Prostate gland (tissue), 2 donors: ENCODE measurements around the gene UCN2. TPM values are rescaled to one million over a fixed set of nuclear protein-coding genes. Genes with fewer than 3 reads are reported as not detected.

Experiments
- DNase-seq: peaks from one replicate; pipeline ENCODE4 v3.0.0-alpha.2; 2019; ENCODE audit warnings: low spot score
- H3K27ac ChIP-seq, 2 donors: fragments of 200-600 bp; sonication (generic); 2 replicates each; pipeline ENCODE4 v1.5.1; 2017 to 2019
- H3K27me3 ChIP-seq: fragments of 200-600 bp; sonication (generic); replicated peaks from 2 replicates; pipeline ENCODE4 v1.5.1; 2019; ENCODE audit not compliant: insufficient read depth
- H3K36me3 ChIP-seq, 2 donors: fragments of 200-600 bp; sonication (generic); 1 replicate in 1 of 2; 2 replicates in 1 of 2; pipeline versions ENCODE4 v1.5.1 to v1.8.1; 2017 to 2019
- H3K4me1 ChIP-seq: fragments of 200-600 bp; sonication (generic); replicated peaks from 2 replicates; pipeline ENCODE4 v1.5.1; 2019
- H3K4me3 ChIP-seq, 2 donors: fragments of 200-600 bp; sonication (generic); 2 replicates each; pipeline ENCODE4 v1.5.1; 2017 to 2019
- H3K9me3 ChIP-seq: fragments of 200-600 bp; sonication (generic); 2 replicates; pipeline ENCODE4 v1.5.1; 2017
- CTCF ChIP-seq, 4 experiments: fragments of 200-600 bp in 2 of 4; fragments of 450-650 bp in 2 of 4; sonication (generic) in 2 of 4; IDR thresholded peaks; 1 replicate in 3 of 4; 2 replicates in 1 of 4; pipeline ENCODE4 v1.5.1; 2016 to 2019; ENCODE audit warnings: antibody characterized with exemption in 4 of 4, mild to moderate bottlenecking in 2 of 4, moderate library complexity in 2 of 4
- POLR2A ChIP-seq: fragments of 450-650 bp; IDR thresholded peaks from one replicate; pipeline ENCODE4 v1.6.1; 2016; ENCODE audit warnings: antibody characterized with exemption, mild to moderate bottlenecking
- POLR2AphosphoS5 ChIP-seq: sonication (generic); formaldehyde crosslinking; IDR thresholded peaks from one replicate; pipeline ENCODE4 v1.6.1; 2017; ENCODE audit warnings: antibody characterized with exemption
- WGBS: methylation state at CpG from one replicate; pipeline ENCODE4 v1.1.5; 2018; 5-methylcytosine and 5-hydroxymethylcytosine counted together
- intact Hi-C: fragments of 100-400 bp; cut with DNase I; formaldehyde crosslinking; loops from one replicate; pipeline ENCODE4 v1.14.2; 2022
- total RNA-seq, 2 donors: library from RNA; depleted of rRNA; stranded (reverse); fragments of >200 nt; gene quantifications; one replicate each; pipeline ENCODE4 v1.1.0, GENCODE V29; 2016

Gene UCN2
- total RNA-seq, 2 donors from 2014 or later, result 0.85 to 1.6 TPM

GRCh38 chr3:48565186-48565585 lies 1.6 kb upstream of the UCN2 start:
- H3K27ac ChIP-seq, result no peak overlapping the region

GRCh38 chr3:48564667-48565066 lies 1.1 kb upstream of the UCN2 start:
- WGBS, result 86% methylated on average over 11 of the region's 11 CpGs
- intact Hi-C loops, result no loop called here
- Histone ChIP-seq H3K4me1 (no peaks in the 10 kb centered on the region), H3K9me3 (no peaks in the 10 kb centered on the region), H3K36me3 (no peaks in the 10 kb centered on the region), H3K4me3 (no peak overlapping the region), H3K27ac (no peak overlapping the region), H3K27me3 (no peaks in the 10 kb centered on the region)
- TF ChIP-seq POLR2A (no peak), CTCF (IDR thresholded peaks at IDR 0.05) (no peak), POLR2AphosphoS5 (no peak)
- DNase-seq, result no peak

More at GRCh38 chr3:48565186-48565585, 1.6 kb upstream of the UCN2 start:
- Histone ChIP-seq H3K4me1 (no peaks in the 10 kb centered on the region), H3K36me3 (no peaks in the 10 kb centered on the region), H3K4me3 (no peak overlapping the region), H3K9me3 (no peaks in the 10 kb centered on the region), H3K27me3 (no peaks in the 10 kb centered on the region)
- WGBS, result 81% methylated on average over 11 of the region's 11 CpGs
- no peak for DNase-seq
- TF ChIP-seq POLR2AphosphoS5 (no peak), POLR2A (no peak), CTCF (IDR thresholded peaks at IDR 0.05) (no peak)
- intact Hi-C loops, result no loop called here

GRCh38 chr3:48564022-48564421 lies 441 bp upstream of the UCN2 start:
- no peaks in the 10 kb centered on the region for H3K9me3 ChIP-seq
- no peak overlapping the region for H3K4me3 ChIP-seq
- TF ChIP-seq POLR2AphosphoS5 (no peak), POLR2A (no peak), CTCF (IDR thresholded peaks at IDR 0.05) (no peak)
- no peak overlapping the region for H3K27ac ChIP-seq
- intact Hi-C loops, result no loop called here
- H3K27me3 ChIP-seq, result no peaks in the 10 kb centered on the region
- H3K36me3 ChIP-seq, result no peaks in the 10 kb centered on the region
- no peak for DNase-seq
- H3K4me1 ChIP-seq, result no peaks in the 10 kb centered on the region
- WGBS, result 68% methylated on average over 10 of the region's 10 CpGs

GRCh38 chr3:48562367-48563095 lies 1.1 kb downstream of the UCN2 start:
- H3K27ac ChIP-seq, result no peak overlapping the region
- H3K36me3 ChIP-seq, result no peaks in the 10 kb centered on the region
- no peak for DNase-seq
- H3K4me3 ChIP-seq, result no peak overlapping the region
- H3K27me3 ChIP-seq, result no peaks in the 10 kb centered on the region
- 89% methylated on average over 20 of the region's 20 CpGs for WGBS
- no peaks in the 10 kb centered on the region for H3K4me1 ChIP-seq
- TF ChIP-seq CTCF (IDR thresholded peaks at IDR 0.05) (no peak), POLR2A (no peak), POLR2AphosphoS5 (no peak)
- no peaks in the 10 kb centered on the region for H3K9me3 ChIP-seq
- intact Hi-C loops, result no loop called here
